GM18870 (cell line): ENCODE data around the gene TSC2.
"Not testable (repeated sequence)": the region's sequence is repeated elsewhere in the genome, so short reads cannot be mapped to it uniquely, and the experiment has no call there.

ENCODE experiments used
- ATAC-seq: cut with Tn5 transposase; IDR thresholded peaks from one replicate; pipeline ENCODE4 v1.9.1; 2021; ENCODE audit warnings: moderate library complexity; ENCODE audit not compliant: unreplicated experiment

The TSC2 gene

DNA sequence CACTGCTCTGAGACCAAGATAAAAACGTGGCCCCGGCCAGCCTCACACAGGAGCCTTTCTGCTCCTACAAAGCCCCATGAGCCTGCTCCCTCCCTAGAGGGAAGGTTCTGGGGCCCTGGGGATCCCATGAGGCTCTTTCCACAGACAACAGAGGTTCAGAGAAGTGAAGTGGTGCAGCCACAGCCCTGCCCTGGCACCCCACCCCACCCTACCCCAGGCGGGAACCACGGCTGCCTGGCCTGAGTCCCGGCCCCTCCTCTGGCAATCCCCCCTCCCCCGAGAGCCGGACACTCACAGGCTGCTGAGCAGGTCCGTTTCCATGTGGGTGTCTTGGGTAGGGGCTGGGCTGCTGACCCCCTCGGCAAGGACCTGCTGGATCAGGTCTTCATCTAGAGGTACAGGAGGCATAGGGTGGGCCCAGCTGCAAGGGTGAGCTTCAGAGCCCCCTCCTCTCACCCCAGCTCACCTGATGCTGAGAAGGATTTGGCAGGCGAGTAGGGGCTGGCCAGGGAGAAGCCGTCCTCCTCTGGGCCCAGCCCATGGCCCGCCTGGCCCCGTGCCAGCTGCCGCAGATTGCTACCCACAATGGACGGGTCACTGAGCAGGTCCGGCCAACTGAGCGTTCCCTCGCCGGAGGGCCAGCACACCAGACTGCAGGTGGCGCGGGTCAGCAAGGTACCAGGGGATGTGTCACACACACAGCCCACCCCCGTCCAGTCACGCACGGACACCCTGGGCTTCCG, 49.2 kb downstream of the TSC2 start:
- no peak for ATAC-seq

GRCh38 chr16:2097689-2098088, 49.9 kb downstream of the TSC2 start:
- ATAC-seq, result not testable (repeated sequence)

DNA sequence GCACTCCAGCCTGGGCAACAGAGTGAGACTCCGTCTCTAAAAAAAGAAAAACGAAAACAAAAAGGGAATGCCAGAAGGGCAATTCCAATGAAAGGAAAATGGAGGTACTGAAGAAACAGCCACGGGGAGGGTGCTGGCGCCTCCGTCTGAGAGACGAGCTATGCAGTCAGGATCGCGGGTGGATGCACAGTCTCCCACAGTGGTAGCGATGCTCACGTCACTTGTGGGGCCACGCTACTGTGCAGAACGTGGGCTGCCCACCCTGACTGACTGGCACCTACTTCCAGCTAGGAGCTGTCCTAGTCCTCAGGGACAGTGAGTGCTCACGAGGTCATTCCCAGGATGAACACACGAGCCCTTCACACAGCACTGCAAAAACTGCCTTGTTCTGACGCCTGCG, 53.8 kb downstream of the TSC2 start:
- not testable (repeated sequence) for ATAC-seq

DNA sequence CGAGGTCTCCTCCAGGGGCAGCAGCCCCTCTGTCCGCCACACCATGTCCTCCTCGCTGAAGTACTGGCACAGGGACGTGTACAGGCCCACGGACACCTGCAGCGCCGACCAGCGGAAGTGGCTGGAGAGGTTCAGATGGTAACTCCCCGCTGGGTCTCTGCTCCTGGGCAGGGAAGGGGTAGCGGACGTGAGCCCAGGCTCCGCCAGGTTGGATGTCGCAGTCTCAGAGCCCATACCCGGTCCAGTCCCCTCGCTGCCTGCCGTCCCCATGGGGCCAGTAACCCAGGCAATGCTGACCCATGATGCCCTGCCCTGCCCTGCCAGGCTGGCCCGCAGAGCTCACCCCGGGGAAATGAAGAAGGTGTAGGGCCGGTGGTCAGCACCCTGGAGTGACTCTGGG, 54.7 kb downstream of the TSC2 start:
- no peak for ATAC-seq

DNA sequence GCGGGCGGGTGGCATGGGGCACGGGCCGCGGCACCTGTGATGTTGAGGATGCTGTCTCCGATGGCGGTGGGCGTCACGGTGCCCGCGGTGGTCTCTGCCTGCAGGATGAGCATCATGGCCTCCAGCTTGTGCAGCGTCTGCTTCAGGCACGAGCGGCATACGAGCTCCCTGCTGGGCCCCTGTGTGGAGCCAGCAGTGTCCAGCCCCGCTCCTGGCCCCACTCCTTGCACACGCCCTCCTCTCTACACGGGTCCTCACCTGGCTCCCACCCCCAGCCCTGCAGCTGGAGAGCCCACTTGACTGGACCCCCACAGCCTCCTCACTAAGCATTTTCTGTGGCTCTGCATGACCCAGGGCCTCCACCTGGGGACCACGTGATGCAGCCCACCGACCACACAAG, 56.7 kb downstream of the TSC2 start:
- ATAC-seq, result not testable (repeated sequence)

DNA sequence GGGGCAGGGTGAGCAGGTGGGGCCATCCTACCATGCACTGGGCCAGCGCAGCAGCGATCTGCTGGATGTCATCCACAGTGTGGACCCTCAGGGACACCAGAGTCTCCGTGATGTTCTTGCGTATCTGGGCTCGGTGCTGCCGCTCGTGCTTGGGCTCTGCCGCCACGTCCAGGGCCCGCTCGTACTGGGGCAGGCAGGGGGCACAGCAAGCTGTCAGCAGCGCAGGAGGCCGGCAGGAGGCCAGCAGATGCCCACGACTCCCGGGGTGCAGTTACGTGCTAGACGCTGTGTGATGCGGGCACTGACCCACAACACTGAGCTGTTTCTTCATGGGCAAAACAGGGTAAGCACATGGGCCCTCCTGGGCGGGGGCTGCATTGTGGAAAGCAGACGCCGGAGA, 57.5 kb downstream of the TSC2 start:
- ATAC-seq, result not testable (repeated sequence)

DNA sequence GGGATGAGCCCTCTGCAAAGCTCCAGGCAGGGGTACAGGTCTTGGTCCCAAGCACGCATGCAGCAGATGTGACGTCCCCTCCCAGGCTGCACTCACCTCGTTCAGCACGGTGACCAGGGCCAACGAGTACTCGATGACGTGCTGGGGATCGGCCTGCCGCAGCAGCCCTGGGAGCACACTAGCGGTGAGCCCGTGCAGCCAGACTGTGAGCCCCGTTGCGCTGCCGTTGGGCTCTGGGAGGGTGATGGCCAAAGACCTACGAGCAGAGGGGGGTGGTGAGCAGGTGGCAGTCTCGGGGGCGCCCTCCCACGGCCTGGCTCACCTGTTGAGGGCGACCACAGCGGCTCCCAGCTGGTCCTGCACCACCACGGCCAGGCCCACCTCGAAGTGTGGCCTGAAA, 58.0 kb downstream of the TSC2 start:
- not testable (repeated sequence) for ATAC-seq

DNA sequence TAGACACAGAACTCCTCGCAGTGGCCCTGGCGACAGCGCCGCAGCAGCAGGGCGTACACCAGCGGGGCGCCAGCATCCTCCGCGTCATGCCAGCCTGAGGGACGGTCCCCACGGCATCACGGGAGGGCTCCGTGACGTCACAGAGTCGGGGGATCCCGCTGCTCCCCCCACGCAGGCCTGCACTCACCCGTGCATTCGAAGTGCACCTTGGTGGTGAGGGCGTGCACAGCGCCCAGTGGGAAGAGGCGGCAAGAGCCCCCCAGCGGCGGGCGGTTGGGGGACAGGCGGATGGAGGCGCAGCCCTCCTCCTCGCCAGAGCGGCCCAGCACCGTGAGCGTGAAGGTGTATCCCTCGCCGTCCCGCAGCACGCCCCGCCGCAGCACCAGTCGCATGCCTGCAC, 58.4 kb downstream of the TSC2 start:
- ATAC-seq, result not testable (repeated sequence)

GRCh38 chr16:2107121-2107790, 59.5 kb downstream of the TSC2 start:
- not testable (repeated sequence) for ATAC-seq

DNA sequence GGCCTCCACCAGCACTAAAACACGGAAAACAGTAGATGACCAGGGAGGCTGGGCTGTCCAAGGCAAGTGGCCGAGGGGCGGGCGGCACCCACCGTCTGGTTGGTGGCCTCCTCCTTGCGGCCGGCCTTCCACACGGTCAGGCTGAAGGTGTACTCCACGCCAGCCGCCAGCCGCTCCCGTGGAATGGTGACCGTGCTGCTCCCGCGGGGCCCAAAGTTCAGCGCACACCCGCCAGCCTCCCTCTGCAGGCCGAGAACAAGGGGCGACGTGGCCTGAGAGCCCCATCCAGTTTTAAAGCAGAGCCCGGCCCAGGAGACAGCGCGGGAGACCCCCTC, 60.0 kb downstream of the TSC2 start:
- ATAC-seq, result not testable (repeated sequence)

- ATAC-seq, result not testable (repeated sequence)
Measured at GRCh38 chr16:2108446-2109270, 60.9 kb downstream of the TSC2 start.

GRCh38 chr16:2109271-2109580, 61.4 kb downstream of the TSC2 start:
- not testable (repeated sequence) for ATAC-seq

DNA sequence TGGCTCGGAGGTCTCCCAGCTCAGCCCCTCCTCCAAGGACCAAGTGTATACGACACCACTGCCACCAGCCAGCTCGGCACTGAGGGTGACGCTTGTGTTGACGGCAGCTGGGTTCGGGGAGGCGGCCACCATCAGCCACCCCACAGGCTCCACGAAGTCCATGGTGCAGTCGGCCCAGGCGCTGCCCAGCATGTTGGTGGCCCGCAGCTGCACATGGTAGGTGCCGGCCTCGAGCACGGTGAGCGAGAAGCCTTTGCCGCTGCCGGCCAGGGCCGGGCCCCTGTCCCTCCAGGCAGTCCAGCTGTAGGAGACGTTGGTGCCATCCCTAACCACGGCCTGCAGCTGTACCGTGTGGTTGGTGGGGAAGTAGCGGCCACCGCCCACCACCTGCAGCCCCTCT, 62.1 kb downstream of the TSC2 start:
- ATAC-seq, result not testable (repeated sequence)

GRCh38 chr16:2110332-2111008, 62.7 kb downstream of the TSC2 start:
- ATAC-seq, result not testable (repeated sequence)

GRCh38 chr16:2111009-2111353, 63.2 kb downstream of the TSC2 start:
- ATAC-seq, result not testable (repeated sequence)

GRCh38 chr16:2111412-2112335, 63.9 kb downstream of the TSC2 start:
- not testable (repeated sequence) for ATAC-seq

- ATAC-seq, result not testable (repeated sequence)
Measured at GRCh38 chr16:2112539-2113106, 64.8 kb downstream of the TSC2 start.

DNA sequence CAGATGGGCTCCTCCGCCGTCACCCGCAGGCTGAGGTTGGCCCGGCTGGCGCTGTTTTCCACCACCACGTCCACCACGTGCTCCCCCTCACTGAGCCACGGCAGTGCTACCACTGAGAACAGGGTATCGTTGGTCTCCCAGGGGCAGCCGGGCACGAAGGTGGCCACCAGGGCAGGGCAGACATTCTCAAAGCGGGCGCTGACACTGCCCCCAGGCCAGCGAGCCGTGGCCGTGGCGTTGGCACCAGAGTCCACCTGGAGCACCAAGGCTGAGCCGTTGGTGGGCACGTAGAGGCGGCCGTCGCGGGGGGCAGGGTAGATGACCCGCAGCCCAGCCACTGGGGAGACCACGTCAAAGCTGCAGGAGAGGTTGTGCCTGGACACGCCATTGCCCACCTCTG, 66.4 kb downstream of the TSC2 start:
- ATAC-seq, result not testable (repeated sequence)

GRCh38 chr16:2114885-2115590, 67.3 kb downstream of the TSC2 start:
- not testable (repeated sequence) for ATAC-seq
